RCC 7860 (cell line): Measurements from ENCODE around the gene PDP2.
"Not testable (repeated sequence)": the region's sequence is repeated elsewhere in the genome, so short reads cannot be mapped to it uniquely, and the experiment has no call there.

Experiments used
- DNase-seq: peaks from one replicate; pipeline ENCODE4 v3.0.0-alpha.2; 2015; ENCODE audit warnings: low spot score
- FAIRE-seq: peaks from 2 replicates; lab custom pipeline; 2012; peaks lifted over from hg19 to GRCh38; lab: Jason Lieb, UNC

The PDP2 gene

DNA sequence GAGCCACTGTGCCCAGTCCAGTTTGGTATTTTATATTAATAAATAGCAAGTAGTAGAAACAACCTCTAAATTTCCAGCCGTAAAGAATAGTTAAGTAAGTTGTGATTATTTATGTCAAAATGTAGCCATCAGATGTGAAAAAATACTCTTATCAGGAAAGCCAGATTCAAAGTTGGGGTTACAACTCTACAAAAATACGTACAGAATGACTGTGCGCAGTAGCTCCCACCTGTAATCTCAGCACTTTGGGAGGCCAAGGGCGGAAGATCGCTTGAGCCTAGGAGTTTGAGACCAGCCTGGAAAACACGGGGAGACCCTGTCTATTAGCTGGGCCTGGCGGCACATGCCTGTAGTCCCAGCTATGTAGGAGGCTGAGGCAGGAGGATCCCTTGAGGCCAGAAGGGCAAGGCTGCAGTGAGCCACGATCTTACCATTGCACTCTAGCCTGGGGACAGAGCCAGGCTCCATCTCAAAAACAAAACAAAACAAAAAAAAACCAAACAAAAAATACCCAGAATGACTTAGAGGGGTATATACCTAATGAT lies 1.7 kb downstream of the PDP2 start:
- FAIRE-seq (no peak), DNase-seq (no peak)

DNA sequence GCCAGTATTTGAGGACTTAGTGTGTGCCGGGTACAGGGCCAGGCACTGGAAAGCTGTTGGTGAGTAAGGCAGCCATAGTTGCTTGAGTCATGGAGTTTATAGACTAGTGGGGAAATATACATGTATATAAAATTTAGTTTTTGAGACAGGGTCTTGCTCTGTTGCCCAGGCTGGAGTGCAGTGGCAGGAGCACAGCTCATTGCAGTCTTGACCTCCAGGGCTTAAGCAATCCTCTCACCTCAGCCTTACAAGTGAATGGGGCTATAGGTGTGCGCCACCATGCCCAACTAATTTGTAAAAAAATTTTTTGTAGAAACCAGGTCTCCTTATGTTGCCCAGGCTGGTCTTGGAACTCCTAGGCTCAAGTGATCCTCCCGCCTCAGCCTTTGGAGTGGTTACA lies 2.4 kb downstream of the PDP2 start:
- FAIRE-seq (no peak), DNase-seq (no peak)

DNA sequence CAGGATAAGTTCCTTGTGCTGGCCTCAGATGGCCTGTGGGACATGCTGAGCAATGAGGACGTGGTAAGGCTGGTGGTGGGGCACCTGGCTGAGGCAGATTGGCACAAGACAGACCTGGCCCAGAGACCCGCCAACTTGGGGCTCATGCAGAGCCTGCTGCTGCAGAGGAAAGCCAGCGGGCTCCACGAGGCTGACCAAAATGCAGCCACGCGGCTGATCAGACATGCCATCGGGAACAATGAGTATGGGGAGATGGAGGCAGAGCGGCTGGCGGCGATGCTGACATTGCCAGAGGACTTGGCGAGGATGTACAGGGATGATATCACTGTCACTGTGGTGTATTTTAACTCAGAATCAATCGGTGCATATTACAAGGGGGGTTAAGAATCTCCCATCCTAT lies 5.2 kb downstream of the PDP2 start:
- DNase-seq = no peak
- FAIRE-seq = no peak

DNA sequence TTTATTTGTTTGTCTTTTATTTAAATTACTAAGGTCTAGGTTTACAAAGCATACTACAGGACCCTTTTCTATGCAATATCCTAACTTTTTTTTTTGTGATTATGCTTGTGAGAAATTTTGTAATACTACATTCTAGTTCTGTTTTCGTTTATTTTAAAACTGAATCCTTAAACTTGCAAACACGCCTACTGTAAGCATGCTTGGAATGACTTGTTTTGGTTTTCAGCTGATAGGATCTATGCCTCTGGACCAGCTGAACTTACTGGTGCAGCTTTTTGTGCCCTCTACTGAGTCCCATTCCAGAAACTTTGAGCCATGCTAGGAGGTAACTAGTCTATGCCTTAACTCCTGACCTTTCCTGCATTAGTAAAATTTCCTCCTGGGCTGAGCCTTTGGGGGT lies 6.0 kb downstream of the PDP2 start:
- DNase-seq = no peak
- no peak for FAIRE-seq

DNA sequence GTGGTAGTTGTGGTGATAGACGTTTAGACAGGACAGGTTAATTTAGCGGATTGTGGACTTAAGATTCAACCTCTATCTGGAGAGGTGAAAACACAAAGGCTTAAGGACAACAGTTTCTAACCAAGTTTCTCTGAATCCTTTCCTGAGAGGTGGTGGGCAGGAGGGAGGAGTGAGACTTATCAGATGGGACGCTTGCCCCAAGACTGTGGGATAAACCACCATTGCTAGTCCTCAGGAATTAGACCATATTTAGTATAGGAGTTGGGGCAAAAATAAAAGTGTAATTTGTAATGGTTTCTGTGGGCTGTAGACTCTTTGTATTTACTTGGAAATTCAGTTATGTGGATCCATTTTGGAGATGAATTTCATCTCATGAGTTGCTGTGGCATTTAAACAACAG lies 6.6 kb downstream of the PDP2 start:
- no peak for DNase-seq
- no peak for FAIRE-seq

DNA sequence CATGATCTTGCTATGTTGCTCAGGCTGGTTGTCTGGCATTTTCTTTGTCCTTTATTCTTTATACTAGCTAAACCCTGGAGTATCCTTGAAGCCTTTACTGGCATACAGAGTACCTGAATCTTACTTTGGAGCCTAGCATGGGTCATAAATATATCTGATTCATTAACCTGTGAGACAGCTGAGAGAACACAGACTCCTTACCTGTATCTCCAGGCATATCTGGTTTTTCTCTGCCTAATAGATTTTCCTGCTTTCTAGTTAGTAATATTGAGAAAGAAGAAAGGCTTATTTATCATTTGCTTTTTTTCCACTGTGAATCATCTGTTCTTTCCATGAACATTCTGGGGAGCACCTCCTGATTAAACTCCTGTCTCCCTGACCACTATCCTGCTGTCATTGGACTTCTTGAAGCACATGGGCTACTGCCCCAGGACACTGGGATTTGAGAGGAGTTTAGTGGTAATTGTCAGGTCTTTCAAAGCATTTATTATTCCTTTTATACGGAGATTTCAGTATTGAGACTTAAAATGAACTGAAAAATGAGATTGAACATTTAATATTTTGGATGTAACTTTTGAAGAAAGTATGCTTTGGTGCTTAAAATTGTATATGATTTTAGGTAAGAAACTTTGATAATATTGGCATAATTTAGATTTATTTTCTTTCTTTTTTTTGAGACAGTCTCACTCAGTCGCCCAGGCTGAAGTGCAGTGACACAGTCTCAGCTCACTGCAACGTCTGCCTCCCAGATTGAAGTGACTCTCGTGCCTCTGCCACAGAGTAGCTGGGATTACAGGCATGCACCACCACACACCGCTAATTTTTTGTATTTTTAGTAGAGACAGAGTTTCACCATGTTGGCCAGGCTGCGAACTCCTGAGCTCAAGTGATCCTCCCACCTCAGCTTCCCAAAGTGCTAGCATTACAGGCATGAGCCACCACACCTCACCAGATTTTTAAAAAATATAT lies 8.6 kb downstream of the PDP2 start:
- DNase-seq (no peak), FAIRE-seq (no peak)

DNA sequence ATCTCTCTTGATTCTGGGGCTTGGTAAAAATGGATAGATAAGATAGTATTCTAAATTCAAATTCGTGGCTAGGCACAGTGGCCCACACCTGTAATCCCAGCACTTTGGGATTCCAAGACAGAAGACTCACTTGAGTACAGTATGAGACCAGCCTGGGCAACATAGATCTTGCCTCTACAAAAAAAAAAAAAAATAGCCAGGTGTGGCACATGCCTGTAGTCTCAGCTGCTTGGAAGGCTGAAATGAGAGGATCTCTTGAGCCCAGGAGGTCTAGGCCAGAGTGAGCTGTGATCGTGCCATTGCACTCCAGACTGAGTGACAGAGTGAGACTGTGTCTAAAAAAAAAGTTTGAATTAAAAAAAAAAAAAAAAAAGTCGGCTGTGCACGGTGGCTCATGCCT lies 9.3 kb downstream of the PDP2 start:
- FAIRE-seq (no peak), DNase-seq (no peak)

DNA sequence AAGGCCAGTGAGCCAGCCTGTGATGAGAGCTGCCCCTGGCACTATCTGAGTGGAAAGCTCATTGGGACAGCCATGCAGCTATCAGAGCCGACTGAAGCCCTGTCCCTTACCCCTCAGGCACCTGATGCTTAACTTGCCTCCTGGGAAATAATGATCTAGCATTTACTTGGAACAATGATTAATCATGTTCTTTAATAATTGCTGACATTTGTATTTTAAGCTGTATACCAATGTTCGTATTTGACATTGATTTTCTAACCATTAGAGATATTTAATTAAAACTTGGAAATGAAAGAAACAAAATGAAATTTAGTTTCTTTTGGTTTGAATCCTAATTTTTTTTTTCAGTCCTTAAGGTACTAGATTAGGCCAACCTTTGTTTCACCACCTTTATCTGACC lies 10.5 kb downstream of the PDP2 start:
- FAIRE-seq = no peak

DNA sequence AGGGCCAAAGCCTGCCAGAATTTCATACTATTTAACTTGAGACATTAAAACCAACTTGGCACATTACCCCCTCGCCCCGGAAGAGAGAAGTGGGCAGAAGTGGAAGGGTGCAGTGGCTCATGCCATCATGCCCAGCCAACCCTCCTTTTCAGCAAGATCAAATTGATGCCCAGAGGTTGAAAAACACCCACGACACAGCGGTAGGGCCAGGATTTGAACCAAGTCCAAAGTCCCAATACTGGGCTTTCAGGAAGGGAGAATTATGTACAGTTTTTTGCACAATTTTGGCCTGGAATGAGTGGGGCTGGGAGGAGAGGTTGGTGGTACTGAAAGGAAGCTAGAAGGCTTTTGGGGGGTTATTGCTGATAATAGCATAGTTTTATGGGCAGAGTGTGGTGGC lies 11.0 kb downstream of the PDP2 start:
- FAIRE-seq (no peak), DNase-seq (no peak)

More for the DNA sequence above, 10.5 kb downstream of the PDP2 start:
- DNase-seq = no peak

DNA sequence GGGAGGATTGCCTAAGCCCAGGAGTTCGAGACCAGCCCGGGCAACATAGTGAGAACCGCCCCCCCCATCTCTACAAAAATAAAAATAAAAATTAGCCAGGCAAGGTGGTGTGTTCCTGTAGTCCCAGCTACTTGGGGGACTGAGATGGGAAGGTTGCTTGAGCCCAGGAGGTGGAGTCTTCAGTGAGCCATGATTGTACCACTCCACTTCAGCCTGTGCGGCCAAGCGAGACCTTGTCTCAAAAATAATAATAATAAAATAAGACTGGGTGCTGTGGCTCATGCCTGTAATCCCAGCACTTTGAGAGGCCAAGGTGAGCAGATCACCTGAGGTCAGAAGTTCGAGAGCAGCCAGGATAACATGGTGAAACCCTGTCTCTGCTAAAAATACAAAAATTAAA lies 11.5 kb downstream of the PDP2 start:
- DNase-seq (no peak), FAIRE-seq (no peak)

DNA sequence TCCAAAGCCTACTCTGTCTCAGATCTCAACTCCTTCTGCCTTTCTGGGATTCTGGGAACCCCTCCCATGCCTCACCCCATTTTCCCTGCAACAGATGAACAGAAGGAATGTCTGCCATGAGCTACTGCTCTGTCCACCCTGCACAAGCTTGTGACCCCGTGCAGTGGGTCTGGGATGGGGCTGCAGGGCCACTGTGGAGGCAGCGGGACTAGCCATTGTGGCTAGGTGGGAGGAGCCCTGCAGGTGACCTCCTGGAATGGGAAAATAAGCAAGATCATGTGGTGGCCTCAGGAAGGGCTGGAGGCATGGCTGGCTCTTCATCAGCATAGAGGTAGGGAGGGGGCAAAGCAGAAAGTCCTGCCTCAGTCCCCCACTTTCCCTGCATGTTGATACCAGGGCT lies 13.7 kb downstream of the PDP2 start:
- DNase-seq (no peak), FAIRE-seq (no peak)

DNA sequence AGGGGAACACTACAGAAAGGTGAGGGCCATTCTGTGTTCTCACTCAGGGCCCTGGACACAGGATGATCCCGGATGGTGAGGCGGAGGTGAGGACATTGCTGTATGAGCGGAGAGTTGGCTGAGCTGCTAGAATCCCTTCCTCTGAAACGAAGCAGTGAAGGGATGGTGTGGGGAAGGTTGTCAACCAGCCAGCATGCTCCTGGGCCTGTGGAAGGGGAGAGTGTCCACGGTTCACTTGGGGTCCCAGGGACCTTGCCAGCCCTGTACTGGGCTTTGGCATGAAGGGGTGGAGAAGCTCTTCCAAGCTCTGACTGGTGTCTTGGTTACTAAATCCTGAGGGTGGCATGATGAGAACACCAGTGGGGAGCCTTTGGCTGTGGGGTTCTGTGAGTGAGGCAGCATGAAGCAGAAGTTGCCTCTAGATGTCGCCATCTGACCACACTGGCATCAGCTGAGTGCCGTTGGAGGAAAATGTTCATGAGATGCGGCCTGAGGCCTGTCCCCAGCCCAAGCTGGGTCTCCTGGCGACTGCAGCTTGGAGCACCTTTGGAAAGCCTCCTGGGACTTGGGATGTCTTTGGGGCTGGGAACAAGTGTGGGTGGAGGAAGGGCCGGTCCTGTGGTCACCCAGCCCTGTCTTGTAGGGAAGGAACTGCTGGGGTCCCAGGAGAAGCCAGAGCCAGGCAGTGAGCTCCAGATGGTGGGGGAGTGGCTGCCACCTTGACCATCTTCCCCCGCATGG lies 14.8 kb downstream of the PDP2 start:
- peak; percentile 54 for DNase-seq
- no peak for FAIRE-seq

DNA sequence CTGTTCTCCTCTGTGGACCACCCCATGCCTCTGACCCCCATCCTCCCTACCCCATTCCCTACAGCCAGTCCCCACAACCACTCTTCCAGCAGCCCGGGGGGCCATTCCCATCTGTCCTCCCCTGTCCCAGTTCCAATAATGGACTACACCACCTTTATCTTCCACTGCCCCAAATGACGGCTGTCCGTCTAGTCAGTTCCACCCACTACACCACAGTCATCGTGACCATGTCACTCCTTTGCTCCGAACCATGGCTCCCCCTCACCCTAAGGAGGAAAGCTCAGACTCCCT lies 15.3 kb downstream of the PDP2 start:
- no peak for FAIRE-seq
- DNase-seq = no peak

DNA sequence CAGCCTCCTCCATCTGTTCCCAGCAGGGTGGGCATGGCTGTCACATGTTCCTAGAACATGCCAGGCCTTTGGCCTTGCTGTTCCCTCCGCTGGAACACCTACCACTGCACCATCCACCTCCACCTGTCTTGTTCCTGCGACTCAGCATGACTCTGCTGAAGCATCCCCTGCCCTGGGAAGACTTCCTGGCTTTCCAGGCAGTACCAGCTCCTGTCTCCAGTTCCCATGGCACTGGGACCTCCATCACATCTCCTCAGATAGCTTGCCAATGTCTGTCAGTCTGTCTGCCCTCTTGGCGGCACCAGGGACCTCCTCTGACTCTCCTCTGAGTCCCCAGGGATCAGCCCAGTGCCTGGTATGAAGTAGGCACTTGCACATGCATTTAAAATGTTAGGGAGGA lies 15.7 kb downstream of the PDP2 start:
- FAIRE-seq (no peak), DNase-seq (no peak)

DNA sequence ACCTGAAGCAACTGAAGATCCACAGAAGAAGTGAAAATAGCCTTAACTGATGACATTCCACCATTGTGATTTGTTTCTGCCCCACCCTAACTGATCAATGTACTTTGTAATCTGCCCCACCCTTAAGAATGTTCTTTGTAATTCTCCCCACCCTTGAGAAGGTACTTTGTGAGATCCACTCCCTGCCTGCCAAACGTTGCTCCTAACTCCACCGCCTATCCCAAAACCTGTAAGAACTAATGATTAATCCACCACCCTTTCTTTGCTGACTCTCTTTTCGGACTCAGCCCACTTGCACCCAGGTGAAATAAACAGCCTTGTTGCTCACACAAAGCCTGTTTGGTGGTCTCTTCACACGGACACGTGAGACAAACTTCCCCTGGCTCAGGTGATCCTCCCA lies 16.4 kb downstream of the PDP2 start:
- not testable (repeated sequence) for DNase-seq, FAIRE-seq

DNA sequence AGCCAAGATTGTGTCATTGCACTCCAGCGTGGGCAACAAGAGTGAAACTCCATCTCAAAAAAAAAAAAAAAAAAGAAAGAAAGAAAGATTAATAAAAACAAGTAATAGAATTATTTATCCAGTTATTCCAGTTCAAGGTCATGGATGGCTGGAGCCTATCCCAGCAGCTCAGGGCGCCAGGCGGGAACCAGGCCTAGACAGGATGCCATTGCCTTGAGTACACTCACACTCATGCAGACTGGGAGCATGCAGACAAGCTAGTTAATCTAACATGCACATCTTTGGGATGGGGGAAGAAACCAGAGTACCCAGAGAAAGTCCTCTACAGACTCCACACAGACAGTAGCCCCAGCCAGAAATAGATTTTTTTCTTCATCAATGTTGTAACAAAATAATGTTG lies 17.9 kb downstream of the PDP2 start:
- FAIRE-seq = peak; percentile 88
- peak; percentile 84 for DNase-seq

DNA sequence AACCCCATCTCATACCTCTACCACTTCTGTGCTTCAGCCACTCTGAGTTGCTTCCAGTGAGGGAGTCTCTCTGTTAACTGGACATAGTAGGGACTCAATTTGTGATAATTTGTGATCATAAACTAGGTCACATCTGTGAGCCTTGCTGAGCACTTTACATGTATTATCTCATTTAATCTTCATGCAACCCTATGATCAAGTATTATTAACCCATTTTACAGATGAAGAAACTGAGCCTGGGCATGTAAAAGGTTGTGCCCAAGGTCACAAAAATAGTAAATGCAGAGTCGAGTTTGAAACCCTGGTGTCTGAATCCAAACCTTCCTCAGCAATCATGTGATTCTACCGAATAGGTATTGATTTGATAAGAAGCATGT lies 18.6 kb downstream of the PDP2 start:
- FAIRE-seq = no peak
- no peak for DNase-seq

DNA sequence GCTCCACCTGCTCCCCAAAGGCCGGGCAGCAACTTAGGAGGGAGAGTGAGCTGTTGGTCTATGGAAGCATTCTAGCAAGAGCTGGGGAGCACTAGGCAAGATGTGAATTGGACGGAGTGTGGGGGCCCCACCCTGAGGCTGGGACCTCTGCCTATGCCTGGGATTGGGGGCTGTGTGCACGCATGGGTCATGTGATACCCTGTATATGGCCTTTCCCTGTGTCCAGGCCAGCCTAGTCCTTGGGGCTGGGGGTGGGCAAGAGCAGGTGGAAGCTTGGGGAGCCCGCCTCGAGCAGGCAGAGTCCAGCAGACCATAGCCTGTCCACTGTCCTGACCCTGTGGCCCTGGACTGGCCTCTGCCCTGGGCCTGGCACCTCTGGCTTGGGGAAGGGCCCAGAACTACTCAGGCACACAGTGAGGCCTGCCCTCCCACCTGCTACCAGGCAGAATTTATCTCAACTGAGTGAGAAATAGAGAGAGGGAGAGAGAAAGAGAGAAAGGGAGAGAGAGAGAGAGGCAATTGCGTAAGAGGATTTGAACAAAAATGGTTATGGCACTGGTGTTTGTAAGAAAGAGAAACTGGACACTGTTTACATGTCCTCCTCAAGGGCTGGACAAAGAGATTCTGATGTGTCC lies 19.1 kb downstream of the PDP2 start:
- DNase-seq = no peak
- no peak for FAIRE-seq

DNA sequence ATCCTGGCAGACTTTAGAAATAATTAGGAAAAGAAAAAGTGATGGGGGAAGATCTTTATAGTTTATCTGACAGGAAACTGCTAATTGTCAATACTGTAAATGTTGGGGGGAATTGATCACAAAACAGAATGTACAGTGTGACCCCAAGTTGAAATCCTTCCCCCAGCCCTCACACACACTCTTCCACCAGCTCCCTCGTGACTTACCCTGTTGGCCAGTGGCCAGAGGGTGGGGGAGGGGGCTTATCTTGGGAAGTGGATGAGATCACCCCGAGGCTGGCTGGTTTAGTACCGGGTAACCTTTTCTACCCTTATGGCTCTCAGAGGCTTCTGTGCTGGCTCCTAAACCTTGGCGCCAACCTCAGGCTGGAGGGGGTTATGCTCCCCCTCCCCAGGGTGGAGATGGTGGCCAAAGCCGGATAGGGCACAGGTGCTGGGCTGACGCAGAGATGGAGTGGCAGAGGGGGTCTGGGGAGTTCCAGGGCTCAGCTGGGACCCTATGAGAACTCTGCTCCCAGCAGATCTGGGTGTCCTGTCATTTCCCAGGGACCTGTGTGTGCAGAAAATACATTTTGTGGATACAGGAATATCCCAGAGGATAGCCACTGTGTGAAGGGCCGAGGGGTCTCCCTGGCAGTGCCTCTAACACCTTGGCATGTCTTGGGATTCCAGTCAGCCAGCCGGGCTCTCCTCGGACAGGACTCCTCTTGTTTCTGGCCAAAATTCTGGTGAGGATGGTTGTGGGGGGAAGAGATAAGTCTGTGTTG lies 19.8 kb downstream of the PDP2 start:
- peak; percentile 67 for DNase-seq
- FAIRE-seq = no peak

DNA sequence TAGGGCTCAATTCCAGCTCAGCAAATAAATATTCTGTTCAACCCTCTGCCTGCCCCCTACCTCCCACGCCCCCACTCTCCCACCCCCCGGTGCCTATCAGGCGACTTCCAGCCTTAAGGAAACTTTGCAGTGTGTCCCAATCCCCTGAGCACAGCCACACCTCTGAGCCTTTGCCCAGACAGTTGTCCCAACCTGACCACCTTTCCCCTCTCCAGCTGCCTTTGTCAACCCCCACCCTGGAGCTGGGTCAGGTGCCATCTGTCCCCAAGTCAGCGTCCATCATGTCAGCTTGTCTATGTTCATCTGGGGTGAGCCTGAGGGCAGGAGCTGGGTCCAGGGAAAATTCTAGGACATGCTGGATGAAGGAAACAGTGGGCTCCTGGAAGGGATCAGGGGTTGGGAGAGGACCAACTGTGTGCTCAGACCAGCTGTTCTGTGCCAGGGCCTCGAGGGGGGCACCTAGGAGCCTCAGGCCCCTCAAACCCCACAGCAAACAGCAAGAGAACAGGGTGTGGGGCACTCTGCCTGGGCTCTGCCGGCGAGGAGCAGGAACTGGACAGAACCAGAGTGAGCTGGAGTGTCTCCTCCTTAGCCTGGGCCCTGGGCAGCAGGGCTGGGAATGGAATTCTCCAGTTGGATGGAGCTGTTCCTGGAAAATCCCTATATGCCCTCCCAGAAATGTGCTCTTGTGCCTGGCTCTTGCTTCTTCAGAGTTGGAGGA lies 20.6 kb downstream of the PDP2 start:
- FAIRE-seq (no peak), DNase-seq (no peak)
